GM18909 (cell line): ENCODE results near the gene LAMC3.

Experiments
- ATAC-seq: cut with Tn5 transposase; IDR thresholded peaks from one replicate; pipeline ENCODE4 v1.9.1; 2021; ENCODE audit warnings: mild to moderate bottlenecking; ENCODE audit not compliant: unreplicated experiment, poor library complexity

LAMC3 gene

DNA sequence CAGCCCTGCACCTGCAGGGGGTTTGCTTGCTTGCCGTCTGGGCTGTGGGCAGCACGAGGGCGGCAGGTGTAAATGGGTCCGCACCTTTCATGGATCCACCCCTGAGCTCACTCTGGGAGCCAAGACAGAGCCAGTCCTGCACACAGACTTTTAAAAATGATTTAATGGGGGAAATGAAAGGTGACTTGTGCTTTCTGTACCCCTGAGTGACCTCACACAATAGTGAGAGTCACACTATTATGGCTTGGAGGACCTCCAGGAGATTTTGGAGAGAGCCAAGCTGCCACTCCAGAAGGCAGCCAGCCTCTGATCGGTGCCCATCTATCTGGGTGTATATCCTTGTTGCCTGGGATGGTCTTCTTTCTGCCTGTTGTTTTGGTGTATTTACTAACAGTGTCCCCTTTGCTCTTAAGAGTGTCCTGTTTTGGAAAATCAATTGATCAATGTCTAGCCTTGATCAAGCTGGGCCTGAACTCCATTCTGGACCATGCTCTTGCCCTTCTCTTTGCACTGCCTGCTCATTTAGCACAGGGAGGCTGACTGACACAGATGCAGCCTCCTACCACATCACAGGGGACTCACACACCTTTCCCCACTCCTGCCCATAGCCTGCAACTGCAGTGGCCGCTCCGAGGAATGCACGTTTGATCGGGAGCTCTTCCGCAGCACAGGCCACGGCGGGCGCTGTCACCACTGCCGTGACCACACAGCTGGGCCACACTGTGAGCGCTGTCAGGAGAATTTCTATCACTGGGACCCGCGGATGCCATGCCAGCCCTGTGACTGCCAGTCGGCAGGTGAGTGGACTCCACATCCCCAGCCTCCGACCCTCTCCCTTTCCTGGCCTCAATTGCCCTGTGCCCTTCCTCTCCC is 29.5 kb downstream of the LAMC3 start:
- ATAC-seq: no peak

DNA sequence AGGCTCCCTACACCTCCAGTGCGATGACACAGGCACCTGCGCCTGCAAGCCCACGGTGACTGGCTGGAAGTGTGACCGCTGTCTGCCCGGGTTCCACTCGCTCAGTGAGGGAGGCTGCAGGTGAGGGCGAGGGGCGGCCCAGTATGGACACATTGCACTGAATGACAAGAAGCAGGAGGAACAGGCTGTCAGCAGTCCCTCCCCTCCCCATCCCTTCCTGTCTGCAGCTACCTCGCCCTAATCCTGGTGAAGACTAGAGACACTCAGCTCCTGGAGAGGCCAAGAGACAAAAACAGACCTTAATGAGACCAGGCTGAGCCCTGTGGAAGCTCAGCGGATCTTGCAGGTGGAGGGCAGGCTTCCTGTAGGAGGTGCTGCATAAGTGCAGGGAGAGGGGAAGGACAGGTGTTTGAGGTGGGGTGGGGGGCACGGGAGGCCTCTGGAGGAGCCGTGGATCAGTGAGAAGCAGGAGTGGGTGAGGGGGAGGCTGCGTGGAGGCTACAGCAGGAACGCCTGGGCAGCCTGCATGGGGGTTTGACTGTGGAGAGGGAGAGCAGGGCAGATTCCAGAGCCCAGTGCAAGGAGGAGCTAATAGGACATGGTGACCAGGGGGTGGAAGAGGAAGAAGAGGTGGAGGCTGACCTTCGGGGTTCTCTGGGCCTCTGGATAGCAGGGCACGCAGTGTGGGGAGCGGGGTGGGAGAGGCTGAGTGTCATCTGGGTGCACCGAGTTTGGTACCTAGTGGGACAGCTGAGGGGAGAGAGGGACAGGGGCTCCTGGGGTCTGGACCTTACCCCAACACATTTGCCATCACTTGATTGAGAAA is 30.4 kb downstream of the LAMC3 start:
- ATAC-seq: no peak

DNA sequence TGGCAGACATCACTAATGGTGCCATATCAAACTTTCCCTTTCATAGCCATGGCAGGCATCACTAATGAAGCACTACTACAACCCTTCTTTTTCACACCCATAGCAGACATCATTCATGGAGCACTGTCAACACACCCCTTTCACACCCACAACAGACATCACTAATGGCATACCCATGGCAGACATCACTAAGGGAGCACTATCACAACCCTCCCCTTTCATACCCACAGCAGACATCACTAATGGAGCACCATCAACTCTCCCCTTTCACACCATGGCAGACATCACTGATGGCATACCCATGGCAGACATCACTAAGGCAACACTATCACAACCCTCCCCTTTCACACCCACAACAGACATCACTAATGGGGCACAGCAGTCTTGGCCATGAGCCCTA is 33.7 kb downstream of the LAMC3 start:
- no peak for ATAC-seq

DNA sequence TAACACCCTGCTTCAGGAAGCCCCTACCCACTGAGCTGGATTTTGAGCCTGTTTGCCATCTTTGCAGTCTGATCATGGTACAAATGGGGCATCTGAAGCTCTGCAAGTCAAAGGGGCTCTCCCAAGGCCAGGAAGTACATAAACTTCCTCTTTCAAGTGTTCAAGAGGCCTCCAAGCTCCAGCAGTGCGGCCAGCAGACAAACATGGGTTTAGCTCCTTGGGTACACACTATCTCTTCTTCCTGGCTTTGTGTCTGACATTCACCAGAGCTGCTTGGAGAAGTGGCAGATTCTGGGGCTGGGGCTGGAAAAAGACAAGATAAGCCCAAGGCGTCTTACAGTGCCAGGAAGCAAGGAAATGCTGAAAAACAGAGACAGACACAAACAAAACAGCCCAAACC is 34.1 kb downstream of the LAMC3 start:
- ATAC-seq: no peak

DNA sequence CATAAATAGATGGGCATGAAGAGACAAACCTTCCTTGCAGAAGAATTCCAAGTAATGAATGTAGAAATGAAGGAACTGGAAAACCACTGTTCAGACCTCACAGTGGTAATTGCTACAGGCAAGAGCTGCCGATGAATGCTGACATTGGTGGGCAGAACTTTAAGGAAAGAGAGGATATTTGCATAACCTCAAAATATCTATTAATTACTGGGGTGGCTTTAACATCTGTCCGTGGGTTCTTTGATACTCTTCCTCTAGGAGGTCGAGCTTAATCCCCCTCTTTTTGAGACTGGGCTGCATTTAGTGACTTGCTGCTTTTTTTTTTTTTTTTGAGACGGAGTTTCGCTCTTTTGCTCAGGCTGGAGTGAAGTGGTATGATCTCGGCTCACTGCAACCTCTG is 34.7 kb downstream of the LAMC3 start:
- ATAC-seq: no peak

DNA sequence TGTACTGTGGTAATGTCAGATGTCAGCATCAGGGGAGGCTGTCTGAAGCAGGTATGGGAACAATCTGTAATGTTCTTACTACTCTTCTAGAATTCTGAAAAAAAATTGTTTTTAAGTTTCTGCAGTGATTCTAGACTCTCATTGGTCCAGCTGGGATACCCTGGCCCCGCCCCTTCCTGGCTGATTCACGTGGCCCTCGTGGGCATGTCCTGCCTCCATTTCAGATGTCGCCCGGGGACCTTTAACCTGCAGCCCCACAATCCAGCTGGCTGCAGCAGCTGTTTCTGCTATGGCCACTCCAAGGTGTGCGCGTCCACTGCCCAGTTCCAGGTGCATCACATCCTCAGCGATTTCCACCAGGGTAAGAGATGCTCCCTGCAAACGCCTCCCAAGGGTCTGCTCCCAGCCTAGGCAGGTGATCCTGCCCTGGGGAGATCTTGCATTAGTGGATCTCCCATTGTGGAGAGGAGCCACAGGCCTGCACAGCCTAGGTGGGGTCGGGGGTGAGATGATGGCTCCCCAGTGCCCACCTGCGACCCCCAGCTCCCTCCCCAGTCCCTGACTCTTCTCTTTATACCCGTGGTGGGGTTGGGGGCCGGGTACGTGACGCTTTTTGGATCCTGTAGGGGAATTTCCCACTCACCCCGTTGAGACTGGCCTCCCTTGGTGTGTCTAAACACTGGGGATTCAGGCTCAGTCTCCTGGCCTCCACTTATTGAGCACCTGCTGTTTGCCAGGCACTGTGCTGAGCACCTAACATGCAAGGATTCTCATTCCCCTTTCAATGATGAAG is 36.5 kb downstream of the LAMC3 start:
- ATAC-seq: no peak

DNA sequence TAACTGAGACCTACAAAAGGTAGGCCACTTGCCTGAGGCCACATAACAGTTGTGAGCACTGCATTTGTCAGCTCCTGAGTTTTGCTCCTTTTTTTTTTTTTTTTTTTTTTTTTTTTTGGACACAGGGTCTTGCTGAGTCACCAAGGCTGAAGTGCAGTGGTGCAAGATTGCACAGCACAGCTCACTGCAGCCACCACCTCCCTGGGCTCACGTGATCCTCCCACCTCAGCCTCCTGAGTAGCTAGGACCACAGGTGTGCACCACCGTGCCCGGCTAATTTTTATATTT is 37.1 kb downstream of the LAMC3 start:
- ATAC-seq: no peak

DNA sequence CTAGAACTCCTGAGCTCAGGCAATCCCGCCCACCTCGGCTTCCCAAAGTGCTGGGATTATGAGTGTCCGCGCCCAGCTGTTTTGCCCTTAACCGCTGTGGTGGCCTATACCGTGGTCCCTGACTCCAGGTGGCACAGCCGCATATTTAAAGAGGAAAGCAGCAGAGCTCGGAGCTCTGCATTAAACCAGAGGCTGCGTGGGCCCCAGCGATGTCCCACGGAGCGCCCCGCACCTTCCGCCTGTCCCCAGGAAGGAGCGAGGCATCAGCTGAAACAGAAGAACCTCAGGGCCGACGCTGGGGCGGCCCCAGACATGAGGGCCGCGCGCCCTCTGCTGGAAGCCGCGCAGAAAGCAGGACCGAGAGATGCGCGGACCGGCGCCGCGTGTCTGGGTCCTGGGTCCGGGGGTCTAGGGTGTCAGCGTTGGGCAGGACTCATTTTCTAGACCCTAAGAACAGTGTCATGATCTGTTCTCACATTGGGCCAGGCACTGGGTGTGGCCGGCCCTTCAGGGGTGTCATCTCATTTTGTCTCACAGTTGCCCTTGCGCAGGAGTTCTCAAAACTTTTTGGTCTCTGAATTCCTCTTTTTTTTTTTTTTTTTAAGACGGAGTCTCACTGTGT is 37.7 kb downstream of the LAMC3 start:
- ATAC-seq: no peak

DNA sequence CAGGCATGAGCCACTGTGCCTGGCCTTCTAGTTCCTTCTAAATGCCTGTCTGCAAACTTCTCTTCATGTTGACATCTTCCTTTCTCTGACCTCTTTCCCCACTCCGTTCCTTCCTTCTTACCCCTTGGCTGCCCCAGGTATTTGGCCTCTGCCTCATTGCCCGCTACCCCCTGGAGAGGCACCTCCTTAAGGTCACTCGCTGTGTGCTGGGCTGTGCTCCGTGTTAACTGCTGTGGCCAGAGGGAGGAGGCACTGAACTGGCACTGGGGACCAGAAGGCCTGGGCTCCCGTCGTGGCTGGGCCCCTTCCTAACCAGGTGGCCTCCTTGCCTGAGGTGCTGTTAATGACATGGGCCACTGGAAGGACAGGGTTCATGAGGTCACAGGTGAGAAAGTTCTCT is 39.4 kb downstream of the LAMC3 start:
- ATAC-seq: no peak

DNA sequence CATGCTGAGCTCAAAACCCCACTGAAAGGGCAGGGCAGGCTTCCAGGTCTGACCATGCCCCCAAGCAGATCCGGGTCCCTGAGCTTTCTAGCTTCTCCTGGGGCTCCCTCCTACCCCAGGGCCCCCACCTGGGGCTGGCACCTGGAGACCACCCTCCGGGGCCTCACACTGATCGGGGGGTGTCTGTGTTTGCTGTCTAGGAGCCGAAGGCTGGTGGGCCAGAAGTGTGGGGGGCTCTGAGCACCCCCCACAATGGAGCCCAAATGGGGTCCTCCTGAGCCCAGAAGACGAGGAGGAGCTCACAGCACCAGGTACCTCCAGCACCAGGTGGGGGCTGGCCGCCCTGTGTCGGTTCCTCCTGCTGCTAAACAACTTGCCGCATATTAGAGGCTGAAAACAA is 39.8 kb downstream of the LAMC3 start:
- ATAC-seq: no peak

DNA sequence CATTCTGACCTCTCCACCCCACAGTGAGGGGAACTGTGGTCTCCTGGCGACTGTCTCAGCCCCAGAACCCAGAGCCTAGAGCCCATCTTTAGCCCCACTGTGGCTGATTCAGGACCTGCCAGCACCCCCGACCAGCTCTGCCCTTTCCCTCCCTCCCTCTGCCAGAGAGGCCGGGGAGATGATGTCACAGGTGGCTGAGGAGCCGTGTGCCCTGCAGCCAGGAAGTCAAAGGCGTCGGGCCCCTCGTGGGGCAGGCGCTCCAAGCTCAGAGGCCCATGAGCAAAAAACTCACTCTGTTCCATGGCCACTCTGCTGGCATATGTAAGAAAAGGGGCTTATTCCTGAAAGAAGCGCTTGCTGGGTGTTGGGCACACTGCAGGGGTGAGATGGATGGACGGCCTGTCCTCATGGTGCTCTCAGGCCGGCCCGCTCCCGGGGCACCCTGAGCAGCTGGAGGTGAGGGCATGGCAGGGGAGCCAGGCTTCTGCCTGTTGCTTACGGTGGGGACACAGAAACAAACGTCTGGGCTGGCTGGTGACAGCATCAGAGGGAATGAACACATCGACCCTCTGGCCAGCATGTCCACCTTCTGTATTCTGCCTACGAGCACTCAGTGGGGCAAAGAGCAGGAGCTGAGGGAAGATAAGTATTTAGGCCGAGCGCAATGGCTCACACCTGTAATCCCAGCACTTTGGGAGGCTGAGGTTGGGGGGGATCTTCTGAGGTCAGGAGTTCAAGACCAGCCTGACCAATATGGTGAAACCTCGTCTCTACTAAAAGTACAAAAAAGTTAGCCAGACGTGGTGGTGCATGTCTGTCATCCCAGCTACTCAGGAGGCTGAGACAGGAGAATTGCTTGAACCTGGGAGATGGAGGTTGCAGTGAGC is 41.1 kb downstream of the LAMC3 start:
- no peak for ATAC-seq

DNA sequence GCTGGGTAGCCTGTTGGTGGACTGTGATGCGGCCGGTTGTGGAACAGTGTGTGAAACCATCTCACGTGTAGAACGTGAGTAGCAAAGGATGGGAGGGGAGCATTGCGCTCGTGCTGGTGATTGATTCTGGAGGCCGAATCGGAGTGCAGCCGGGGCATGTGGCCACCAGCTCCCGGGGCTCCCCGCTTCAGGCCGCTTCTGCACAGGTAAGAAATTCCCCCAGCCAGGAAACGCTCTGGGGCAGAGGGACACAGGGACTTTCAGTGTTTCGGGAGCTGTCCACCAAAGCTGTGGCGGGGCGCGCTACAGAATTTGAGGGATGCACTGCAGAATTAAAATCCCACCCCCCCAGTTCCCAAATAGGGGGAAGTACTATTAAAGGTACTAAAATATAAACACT is 41.9 kb downstream of the LAMC3 start:
- ATAC-seq: no peak

DNA sequence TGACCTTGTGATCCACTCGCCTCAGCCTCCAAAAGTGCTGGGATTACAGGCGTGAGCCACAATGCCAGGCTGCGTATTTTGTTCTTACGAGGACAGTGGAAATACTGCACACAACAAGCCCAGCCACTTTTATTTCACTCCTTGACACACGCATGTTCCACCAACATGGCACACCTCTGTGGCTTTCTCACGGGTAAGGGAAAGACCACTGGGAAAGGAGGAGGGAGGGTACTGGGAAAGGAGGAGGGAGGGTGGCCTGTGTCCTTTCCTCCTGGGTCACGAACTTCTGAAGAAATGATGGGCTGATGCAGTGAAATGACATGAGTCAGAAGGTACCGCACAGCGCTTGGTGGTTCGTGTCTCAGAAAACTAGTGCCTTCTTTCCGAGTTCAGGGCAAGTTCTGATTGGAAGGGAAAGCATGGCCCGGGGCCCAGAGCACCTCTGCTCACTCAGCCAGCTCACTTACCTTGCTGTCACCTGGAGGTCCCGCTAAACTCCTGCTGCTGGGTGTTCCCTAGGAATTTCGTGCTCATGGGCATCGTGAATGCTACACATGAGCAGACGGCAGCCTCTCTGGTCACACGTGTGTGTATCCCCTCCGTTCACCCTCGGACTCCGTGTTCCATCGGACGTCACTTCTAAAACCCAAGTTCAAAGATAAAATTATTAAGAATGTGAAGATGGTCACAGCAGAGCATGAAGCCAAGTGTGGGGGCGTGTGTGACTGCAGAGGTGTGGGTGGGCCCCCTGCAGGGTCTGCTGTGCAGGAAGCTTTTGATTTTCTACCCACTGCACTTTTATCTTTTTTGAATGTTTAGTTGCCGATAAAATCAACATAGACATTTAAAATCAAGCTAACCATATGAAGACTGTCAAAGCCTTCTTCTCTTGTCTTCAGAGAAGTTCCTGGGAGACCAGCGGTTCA is 42.9 kb downstream of the LAMC3 start:
- no peak for ATAC-seq

DNA sequence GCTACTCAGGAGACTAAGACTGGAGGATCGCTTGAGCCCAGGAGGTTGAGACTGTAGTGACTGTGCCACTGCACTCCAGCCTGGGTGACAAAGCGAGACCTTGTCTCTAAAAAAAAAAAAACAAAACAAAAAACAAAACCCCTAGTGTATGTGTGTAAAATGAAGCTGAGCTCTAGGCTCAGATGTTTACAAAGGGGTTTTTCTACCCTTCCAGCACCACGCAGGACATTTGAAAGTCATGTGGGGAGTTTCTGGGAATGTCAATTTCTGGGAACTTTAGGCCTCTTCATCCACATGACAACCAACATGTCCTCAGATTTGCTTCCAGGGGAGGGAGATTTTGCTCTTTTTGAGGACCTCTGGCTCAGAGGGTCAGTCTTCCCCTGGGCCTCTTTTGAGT is 44.9 kb downstream of the LAMC3 start:
- no peak for ATAC-seq

DNA sequence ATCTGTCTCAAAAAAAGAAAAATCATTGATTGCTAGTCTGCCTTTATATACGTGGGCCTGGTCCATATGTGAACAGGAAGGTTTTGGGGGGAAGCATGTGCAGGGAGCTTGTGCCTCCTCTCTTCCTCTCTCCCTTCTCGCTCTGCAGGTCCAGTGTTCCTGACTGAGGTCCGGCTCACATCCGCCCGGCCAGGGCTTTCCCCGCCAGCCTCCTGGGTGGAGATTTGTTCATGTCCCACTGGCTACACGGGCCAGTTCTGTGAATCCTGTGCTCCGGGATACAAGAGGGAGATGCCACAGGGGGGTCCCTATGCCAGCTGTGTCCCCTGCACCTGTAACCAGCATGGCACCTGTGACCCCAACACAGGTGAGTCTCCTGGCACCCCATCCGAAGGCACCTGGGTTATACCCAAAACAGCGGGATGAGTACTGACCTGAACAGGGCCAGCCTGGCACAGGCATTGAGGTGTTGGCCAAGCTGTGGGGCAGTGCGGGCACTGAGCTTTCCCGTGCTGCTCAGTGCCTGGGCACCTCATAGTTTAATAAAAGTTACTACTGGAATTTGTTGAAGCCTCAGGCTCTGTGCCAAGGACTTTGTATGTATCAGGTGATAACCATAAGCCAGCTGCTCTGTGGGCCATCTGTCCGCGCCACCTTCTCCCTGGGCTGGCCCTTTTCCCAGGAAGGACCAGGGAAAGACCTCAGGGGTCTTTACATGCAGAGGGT is 48.0 kb downstream of the LAMC3 start:
- ATAC-seq: no peak

DNA sequence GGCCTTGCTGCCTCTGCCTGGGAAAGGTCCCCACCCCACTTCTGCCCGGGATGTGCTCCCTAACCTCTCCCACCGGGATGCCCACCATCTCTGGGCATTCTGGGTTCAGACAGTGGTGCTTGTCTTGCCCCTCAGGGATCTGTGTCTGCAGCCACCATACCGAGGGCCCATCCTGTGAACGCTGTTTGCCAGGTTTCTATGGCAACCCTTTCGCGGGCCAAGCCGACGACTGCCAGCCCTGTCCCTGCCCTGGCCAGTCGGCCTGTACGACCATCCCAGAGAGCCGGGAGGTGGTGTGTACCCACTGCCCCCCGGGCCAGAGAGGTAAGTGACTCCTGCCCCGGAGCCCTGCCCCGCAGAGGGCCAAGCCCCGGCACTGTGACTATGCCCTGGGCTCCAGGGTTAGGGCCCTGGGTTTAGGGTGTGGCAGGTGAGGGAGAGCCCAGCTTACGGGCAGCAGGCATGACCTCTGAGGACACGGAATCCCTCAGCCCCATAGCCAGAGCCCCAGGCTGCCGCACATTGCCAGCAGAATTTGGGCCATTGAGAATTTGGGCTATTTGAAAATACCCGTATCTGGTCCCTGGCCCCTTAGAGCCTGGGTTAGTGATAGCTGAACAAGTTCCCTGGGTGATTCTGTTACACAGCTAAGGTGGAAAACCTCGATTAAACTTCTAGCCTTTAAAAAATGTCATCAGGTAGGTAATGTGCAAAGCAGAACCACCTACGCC is 52.1 kb downstream of the LAMC3 start:
- ATAC-seq: no peak

DNA sequence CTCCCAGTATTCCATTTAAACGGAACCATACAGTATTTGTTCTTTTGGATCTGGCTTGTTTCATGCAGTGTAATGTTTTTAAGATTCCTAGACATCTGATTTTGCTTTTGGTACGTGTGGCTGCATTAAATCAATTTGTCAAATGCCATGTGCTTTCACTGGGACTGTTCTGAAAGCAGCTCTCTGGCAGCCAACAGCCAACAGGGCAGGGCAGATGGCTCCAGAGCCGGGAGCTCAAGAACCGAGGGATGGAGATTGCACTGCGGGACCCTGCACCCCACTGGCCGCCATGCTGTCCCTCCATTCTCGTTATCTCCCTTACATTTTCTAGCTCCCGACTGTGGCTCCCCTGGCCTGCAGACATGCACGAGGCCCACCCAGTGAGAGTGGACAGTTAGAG is 54.0 kb downstream of the LAMC3 start:
- ATAC-seq: no peak
